Heart left ventricle (tissue), 16 donors: ENCODE results near the gene TRMT5. TPM values are rescaled to one million over a fixed set of nuclear protein-coding genes. Genes with fewer than 3 reads are reported as not detected.

ENCODE experiments used
- ATAC-seq, 4 donors: fragments of 200-7000 bp; cut with Tn5 transposase; one replicate each; pipeline ENCODE4 v1.9.1; 2020 to 2022; ENCODE audit warnings: moderate library complexity in 4 of 4, mild to moderate bottlenecking in 3 of 4, moderate number of reproducible peaks in 1 of 4
- DNase-seq, 5 donors: peaks; one replicate each; pipeline ENCODE4 v3.0.0-alpha.2; 2020
- H3K27ac ChIP-seq, 12 donors: fragments of 200-600 bp; sonication (generic) in 4 of 12; one replicate each; pipeline versions ENCODE4 v1.5.0 to v1.8.0; 2016 to 2022; ENCODE audit warnings: mild to moderate bottlenecking in 2 of 12
- H3K27me3 ChIP-seq, 9 donors: fragments of 200-600 bp; sonication (generic) in 2 of 9; one replicate each; pipeline versions ENCODE4 v1.5.1 to v1.8.0; 2016 to 2022; ENCODE audit warnings: mild to moderate bottlenecking in 3 of 9
- H3K36me3 ChIP-seq, 9 donors: fragments of 200-600 bp; sonication (generic) in 2 of 9; one replicate each; pipeline versions ENCODE4 v1.5.0 to v1.8.0; 2018 to 2022; ENCODE audit warnings: mild to moderate bottlenecking in 2 of 9
- H3K4me1 ChIP-seq, 12 donors: fragments of 200-600 bp; sonication (generic) in 4 of 12; one replicate each; pipeline versions ENCODE4 v1.5.0 to v1.8.0; 2016 to 2022; ENCODE audit warnings: mild to moderate bottlenecking in 3 of 12
- H3K4me3 ChIP-seq, 12 donors: fragments of 200-600 bp; sonication (generic) in 4 of 12; one replicate each; pipeline versions ENCODE4 v1.5.0 to v1.8.0; 2017 to 2022; ENCODE audit warnings: mild to moderate bottlenecking in 9 of 12, moderate library complexity in 4 of 12
- H3K9me3 ChIP-seq, 12 donors: fragments of 200-600 bp; sonication (generic) in 4 of 12; one replicate each; pipeline versions ENCODE4 v1.5.0 to v1.8.0; 2016 to 2022; ENCODE audit warnings: mild to moderate bottlenecking in 1 of 12
- CTCF ChIP-seq, 12 donors: fragments of 200-600 bp; sonication (generic) in 4 of 12; IDR thresholded peaks; one replicate each; pipeline versions ENCODE4 v1.5.0 to v1.8.0; 2018 to 2022; ENCODE audit warnings: antibody characterized with exemption in 12 of 12, mild to moderate bottlenecking in 5 of 12
- POLR2A ChIP-seq, 2 donors: fragments of 450-650 bp; IDR thresholded peaks; one replicate each; pipeline ENCODE4 v1.6.1; 2017; ENCODE audit warnings: antibody characterized with exemption in 2 of 2, mild to moderate bottlenecking in 2 of 2, moderate library complexity in 2 of 2
- WGBS, 4 donors: extraction: QIAGEN DNeasy Blood & Tissue Kit in 2 of 4; methylation state at CpG; one replicate each; pipeline versions ENCODE4 v1.1.5 to v1.1.7; 2013 to 2018; 5-methylcytosine and 5-hydroxymethylcytosine counted together
- intact Hi-C, 10 donors: fragments of 100-400 bp; cut with DNase I; formaldehyde crosslinking; loops; one replicate each; pipeline versions ENCODE4 v1.11.1 to v1.14.2; 2022
- polyA plus RNA-seq, 2 donors: library from polyadenylated mRNA; stranded (reverse); fragments of 200-250 nt; gene quantifications; one replicate each; pipeline ENCODE4 v1.2.3, GENCODE V29; 2013
- total RNA-seq, 9 donors: library from RNA; depleted of rRNA in 2 of 9; stranded (reverse); fragments of >200 nt in 2 of 9; fragmentation: NEBNext Ultra II Directional in 3 of 9; extraction: Animal tissue kit (Norgen Biotek cat#: 25700) in 3 of 9; gene quantifications; one replicate each; pipeline versions ENCODE4 v1.1.0 to v1.2.4, GENCODE V29; 2016 to 2023
- donor health status: ischemic (EF 13 %, LVEDD 7.1; RV severe dilation, severe dysfunction).
- donor health status: healthy with polysubstance abuse.
- donor health status: DM: no; HTN: yes; CAD: no.
- donor health status: DM: no; HTN: no; CAD: no.
- donor health status: ischemic (EF 25% LVEDD 6.9; RV normal size, moderate dysfunction).
- donor health status: ischemic (EF 25% LVEDD 5.7; RV mildly dilated, moderate dysfunction).
- donor health status: healthy.
- donor health status: DM: yes; HTN: yes; CAD: no.
- donor health status: ischemic (EF 35%, LVEDD 5.7; RV mildly dilated, moderate dysfunction).
- donor health status: nonischemic (EF 11% LVEDD 7.7; RV severe dilation, severe dysfunction).
- donor health status: DM: yes; HTN: yes; CAD: no.
- donor health status: PGD.
- donor health status: ischemic (EF 29% LVEDD 5.4; RV normal size, mild dysfunction).
- donor health status: nonischemic (EF 23%, LVEDD 6.1; RV moderate dilation, normal function).

TRMT5 gene
- total and polyA plus RNA-seq, 11 donors: 1.6 to 9.7 (median 6.2) TPM

GRCh38 chr14:60989599-60989998 is 8.7 kb upstream of the TRMT5 start:
- Histone ChIP-seq H3K36me3 (peaks cover 0 to 91% (median 81%) of the 10 kb centered on the region in 9 donors), H3K27me3 (no peaks in the 10 kb centered on the region), H3K27ac (peak overlapping the region in 1 of 12 donors; percentile 46), H3K9me3 (no peaks in the 10 kb centered on the region), H3K4me1 (peaks cover 0 to 24% (median 0%) of the 10 kb centered on the region in 12 donors), H3K4me3 (no peak overlapping the region)
- 74 to 88% (median 82%) methylated on average over 2 of the region's 2 CpGs for WGBS, 4 donors
- TF ChIP-seq POLR2A (IDR thresholded peaks at IDR 0.05) (no peak), CTCF (IDR thresholded peaks at IDR 0.05) (no peak)
- intact Hi-C loops: loop anchor here in 2 of 10 donors (10.0 kb wide), 2 partner anchors 125 to 275 kb away; no protein-coding TSS in a partner anchor
- ATAC-seq (peak in 2 of 4 donors; percentile 32 to 42), DNase-seq (no peak)

- ATAC-seq: no peak
- Histone ChIP-seq H3K36me3 (peaks cover 0 to 67% (median 63%) of the 10 kb centered on the region in 9 donors), H3K27me3 (no peaks in the 10 kb centered on the region), H3K27ac (no peak overlapping the region), H3K4me3 (no peak overlapping the region), H3K4me1 (peaks cover 0 to 50% (median 13%) of the 10 kb centered on the region in 12 donors), H3K9me3 (no peaks in the 10 kb centered on the region)
- intact Hi-C loops: loop anchor here in 2 of 10 donors (10.0 kb wide), 2 partner anchors 122 to 272 kb away; no protein-coding TSS in a partner anchor
- no peak for DNase-seq
- 95 to 98% (median 97%) methylated on average over 2 of the region's 2 CpGs for WGBS, 4 donors
- TF ChIP-seq POLR2A (IDR thresholded peaks at IDR 0.05): no peak
- no peak for TF ChIP-seq CTCF (IDR thresholded peaks at IDR 0.05)
Observed at GRCh38 chr14:60986500-60986899, 5.6 kb upstream of the TRMT5 start.

GRCh38 chr14:60984196-60984595 is 3.3 kb upstream of the TRMT5 start:
- Histone ChIP-seq H3K4me1 (peaks cover 0 to 60% (median 20%) of the 10 kb centered on the region in 12 donors), H3K36me3 (peaks cover 0 to 46% (median 42%) of the 10 kb centered on the region in 9 donors), H3K9me3 (no peaks in the 10 kb centered on the region), H3K27ac (peak overlapping the region in 1 of 12 donors; percentile 91), H3K27me3 (no peaks in the 10 kb centered on the region), H3K4me3 (peak overlapping the region in 1 of 12 donors; percentile 79)
- DNase-seq (no peak), ATAC-seq (no peak)
- intact Hi-C loops: loop anchor here in 4 of 10 donors (5.0 to 10.0 kb wide), 6 partner anchors 37 to 327 kb away; partner anchors contain the start of gene MNAT1 (in 2 of the 4)
- WGBS, 4 donors: 91 to 94% (median 94%) methylated on average over 1 of the region's 1 CpG
- TF ChIP-seq CTCF (IDR thresholded peaks at IDR 0.05): no peak

- peaks cover 0 to 33% (median 20%) of the 10 kb centered on the region in 9 donors for H3K36me3 ChIP-seq
- ATAC-seq (peak in 2 of 4 donors; percentile 33 to 38), DNase-seq (no peak)
- H3K27ac ChIP-seq: peak overlapping the region; percentile 33 to 92 (median 84)
- TF ChIP-seq POLR2A (IDR thresholded peaks at IDR 0.05): no peak
- TF ChIP-seq CTCF (IDR thresholded peaks at IDR 0.05): no peak
- 10 to 12% (median 10%) methylated on average over 12 of the region's 12 CpGs for WGBS, 4 donors
- no peaks in the 10 kb centered on the region for H3K9me3 ChIP-seq
- peaks cover 0 to 77% (median 24%) of the 10 kb centered on the region in 12 donors for H3K4me1 ChIP-seq
- H3K4me3 ChIP-seq: peak overlapping the region; percentile 56 to 94 (median 76)
- intact Hi-C loops: loop anchor here in 4 of 10 donors (5.0 to 10.0 kb wide), 6 partner anchors 35 to 325 kb away; partner anchors contain the start of gene MNAT1 (in 2 of the 4)
- H3K27me3 ChIP-seq: no peaks in the 10 kb centered on the region
Observed at GRCh38 chr14:60981633-60982455, 965 bp upstream of the TRMT5 start.
